Suprapubic skin (tissue), 4 donors: ENCODE results near the gene PRC1. TPM values are rescaled to one million over a fixed set of nuclear protein-coding genes. Genes with fewer than 3 reads are reported as not detected.

Source experiments
- DNase-seq, 2 donors: peaks; one replicate each; pipeline ENCODE4 v3.0.0-alpha.2; 2019; ENCODE audit warnings: low spot score in 2 of 2
- H3K27ac ChIP-seq: fragments of 200-600 bp; sonication (generic); one replicate; pipeline ENCODE4 v1.5.1; 2019
- H3K27me3 ChIP-seq: fragments of 200-600 bp; sonication (generic); one replicate; pipeline ENCODE4 v1.5.1; 2019
- H3K36me3 ChIP-seq: fragments of 200-600 bp; sonication (generic); one replicate; pipeline ENCODE4 v1.5.1; 2019
- H3K4me1 ChIP-seq: fragments of 200-600 bp; sonication (generic); one replicate; pipeline ENCODE4 v1.5.1; 2019
- H3K4me3 ChIP-seq: fragments of 200-600 bp; sonication (generic); one replicate; pipeline ENCODE4 v1.5.1; 2019; ENCODE audit warnings: mild to moderate bottlenecking
- H3K9me3 ChIP-seq: fragments of 200-600 bp; sonication (generic); one replicate; pipeline ENCODE4 v1.5.1; 2019
- CTCF ChIP-seq, 2 donors: fragments of 200-600 bp in 1 of 2; fragments of 450-650 bp in 1 of 2; sonication (generic) in 1 of 2; IDR thresholded peaks; one replicate each; pipeline ENCODE4 v1.5.1; 2016 to 2019; ENCODE audit warnings: antibody characterized with exemption in 2 of 2, mild to moderate bottlenecking in 1 of 2, moderate library complexity in 1 of 2
- EP300 ChIP-seq: sonication (generic); formaldehyde crosslinking; IDR thresholded peaks from one replicate; pipeline ENCODE4 v1.6.1; 2017; ENCODE audit warnings: antibody characterized with exemption
- POLR2A ChIP-seq, 2 donors: fragments of 450-650 bp; IDR thresholded peaks; one replicate each; pipeline ENCODE4 v1.6.1; 2017; ENCODE audit warnings: antibody characterized with exemption in 2 of 2, mild to moderate bottlenecking in 2 of 2, moderate library complexity in 2 of 2
- POLR2AphosphoS5 ChIP-seq, 3 donors: sonication (generic); formaldehyde crosslinking; IDR thresholded peaks; one replicate each; pipeline ENCODE4 v1.6.1; 2017; ENCODE audit warnings: antibody characterized with exemption in 3 of 3
- WGBS: methylation state at CpG from one replicate; pipeline ENCODE4 v1.1.5; 2018; 5-methylcytosine and 5-hydroxymethylcytosine counted together
- total RNA-seq, 4 donors: library from RNA; depleted of rRNA; stranded (reverse); fragments of >200 nt; gene quantifications; one replicate each; pipeline ENCODE4 v1.1.0, GENCODE V29; 2016

The PRC1 gene
- total RNA-seq, 4 donors from 2014 or later = 17.6 to 41.2 (median 34.6) TPM

- Histone ChIP-seq H3K36me3 (peaks cover 31% of the 10 kb centered on the region), H3K9me3 (no peaks in the 10 kb centered on the region), H3K27ac (no peak overlapping the region), H3K4me1 (peaks cover 42% of the 10 kb centered on the region), H3K4me3 (no peak overlapping the region), H3K27me3 (no peaks in the 10 kb centered on the region)
- no peak for DNase-seq
- TF ChIP-seq EP300 = no peak
- no peak for TF ChIP-seq POLR2AphosphoS5 (IDR thresholded peaks at IDR 0.05)
- no peak for TF ChIP-seq CTCF (IDR thresholded peaks at IDR 0.05)
- TF ChIP-seq POLR2A (IDR thresholded peaks at IDR 0.05) = no peak
- WGBS = 74% methylated on average over 8 of the region's 8 CpGs
These were observed 35.2 kb downstream of the PRC1 start for GRCh38 chr15:90959028-90959595.

- Histone ChIP-seq H3K4me1 (peaks cover 42% of the 10 kb centered on the region), H3K9me3 (no peaks in the 10 kb centered on the region), H3K27ac (no peak overlapping the region), H3K4me3 (peak overlapping the region; percentile 72), H3K27me3 (no peaks in the 10 kb centered on the region), H3K36me3 (peaks cover 32% of the 10 kb centered on the region)
- DNase-seq = no peak
- no peak for TF ChIP-seq POLR2A (IDR thresholded peaks at IDR 0.05)
- no peak for TF ChIP-seq EP300
- no peak for TF ChIP-seq POLR2AphosphoS5 (IDR thresholded peaks at IDR 0.05)
- TF ChIP-seq CTCF (IDR thresholded peaks at IDR 0.05) = no peak
- WGBS = 70% methylated on average over 6 of the region's 6 CpGs
These were observed 36.5 kb downstream of the PRC1 start for GRCh38 chr15:90957791-90958190.

GRCh38 chr15:90957031-90957790, 37.1 kb downstream of the PRC1 start:
- peak overlapping the region; percentile 72 for H3K4me3 ChIP-seq
- peak overlapping the region; percentile 40 for H3K27ac ChIP-seq
- peaks cover 42% of the 10 kb centered on the region for H3K4me1 ChIP-seq
- DNase-seq = no peak
- H3K27me3 ChIP-seq = no peaks in the 10 kb centered on the region
- no peaks in the 10 kb centered on the region for H3K9me3 ChIP-seq
- TF ChIP-seq CTCF (IDR thresholded peaks at IDR 0.05) (no peak), EP300 (no peak), POLR2A (IDR thresholded peaks at IDR 0.05) (no peak), POLR2AphosphoS5 (IDR thresholded peaks at IDR 0.05) (no peak)
- WGBS = 38% methylated on average over 11 of the region's 63 CpGs
- peaks cover 34% of the 10 kb centered on the region for H3K36me3 ChIP-seq

GRCh38 chr15:90956274-90957030, 37.9 kb downstream of the PRC1 start:
- Histone ChIP-seq H3K27me3 (no peaks in the 10 kb centered on the region), H3K4me1 (peaks cover 42% of the 10 kb centered on the region), H3K27ac (peak overlapping the region; percentile 40), H3K4me3 (peak overlapping the region; percentile 72), H3K9me3 (no peaks in the 10 kb centered on the region), H3K36me3 (peaks cover 34% of the 10 kb centered on the region)
- 3% methylated on average over 10 of the region's 56 CpGs for WGBS
- no peak for TF ChIP-seq POLR2A (IDR thresholded peaks at IDR 0.05)
- peak; percentile 84 to 98 for TF ChIP-seq CTCF (IDR thresholded peaks at IDR 0.05)
- no peak for TF ChIP-seq POLR2AphosphoS5 (IDR thresholded peaks at IDR 0.05)
- peak in 1 of 2 donors; percentile 82 for DNase-seq
